Fibroblast of villous mesenchyme (primary cell): Measurements from ENCODE around the gene SAMD4B. TPM values are rescaled to one million over a fixed set of nuclear protein-coding genes. Genes with fewer than 3 reads are reported as not detected.

Source experiments
- DNase-seq: peaks from one replicate; pipeline ENCODE4 v3.0.0-alpha.2; 2010; ENCODE audit warnings: low read depth
- H3K4me3 ChIP-seq: 2 replicates; pipeline ENCODE4 v1.5.1; 2011; ENCODE audit warnings: low read depth, mild to moderate bottlenecking, low read length
- total RNA-seq: library from RNA; depleted of rRNA; stranded (reverse); fragments of >200 nt; gene quantifications from 2 replicates; pipeline ENCODE4 v1.2.3, GENCODE V29; 2012
- TF ChIP-seq, protein P1 (sequence below): IDR thresholded peaks from 2 replicates; pipeline ENCODE4 v1.5.1; 2012; ENCODE audit warnings: low read depth, mild to moderate bottlenecking, low read length; ENCODE audit not compliant: insufficient read depth

Gene SAMD4B
- total RNA-seq, 1 donor: 38.0 TPM

DNA sequence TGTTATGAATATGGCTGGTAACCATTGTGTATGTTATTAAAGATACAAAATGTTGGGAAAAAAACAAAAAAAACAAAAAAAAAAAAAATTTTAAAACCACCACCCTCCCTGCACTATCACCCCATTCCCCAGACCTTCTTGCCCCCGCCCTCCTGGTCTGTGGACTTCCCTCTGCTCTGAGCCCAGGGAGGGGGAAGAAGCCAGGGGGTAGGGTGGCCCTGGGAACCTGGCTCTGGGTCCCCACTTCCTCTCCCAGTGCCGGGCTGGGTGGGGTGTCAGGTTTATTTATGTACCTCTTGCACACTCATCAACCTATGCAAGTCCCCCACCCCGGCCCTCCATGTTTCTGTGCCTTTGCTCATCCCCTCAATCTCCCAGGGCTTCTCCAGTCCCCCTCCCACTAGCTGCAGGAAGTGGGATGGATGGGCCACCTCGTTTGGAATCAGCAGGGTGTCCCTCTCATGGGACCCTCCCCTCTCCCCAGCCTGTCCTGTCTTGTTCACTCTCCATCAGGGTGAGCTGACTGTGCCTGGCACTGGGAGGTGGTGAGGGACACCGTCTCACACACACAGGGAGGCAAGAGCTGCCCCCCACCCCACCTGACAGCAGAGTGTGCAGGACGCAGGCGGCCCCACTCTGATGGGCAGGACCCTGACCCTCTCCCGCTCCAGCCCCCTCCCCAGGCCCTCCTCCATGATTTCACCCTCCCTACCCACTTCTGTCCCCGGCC, 42.8 kb downstream of the SAMD4B start:
- TF ChIP-seq, protein P1, sequence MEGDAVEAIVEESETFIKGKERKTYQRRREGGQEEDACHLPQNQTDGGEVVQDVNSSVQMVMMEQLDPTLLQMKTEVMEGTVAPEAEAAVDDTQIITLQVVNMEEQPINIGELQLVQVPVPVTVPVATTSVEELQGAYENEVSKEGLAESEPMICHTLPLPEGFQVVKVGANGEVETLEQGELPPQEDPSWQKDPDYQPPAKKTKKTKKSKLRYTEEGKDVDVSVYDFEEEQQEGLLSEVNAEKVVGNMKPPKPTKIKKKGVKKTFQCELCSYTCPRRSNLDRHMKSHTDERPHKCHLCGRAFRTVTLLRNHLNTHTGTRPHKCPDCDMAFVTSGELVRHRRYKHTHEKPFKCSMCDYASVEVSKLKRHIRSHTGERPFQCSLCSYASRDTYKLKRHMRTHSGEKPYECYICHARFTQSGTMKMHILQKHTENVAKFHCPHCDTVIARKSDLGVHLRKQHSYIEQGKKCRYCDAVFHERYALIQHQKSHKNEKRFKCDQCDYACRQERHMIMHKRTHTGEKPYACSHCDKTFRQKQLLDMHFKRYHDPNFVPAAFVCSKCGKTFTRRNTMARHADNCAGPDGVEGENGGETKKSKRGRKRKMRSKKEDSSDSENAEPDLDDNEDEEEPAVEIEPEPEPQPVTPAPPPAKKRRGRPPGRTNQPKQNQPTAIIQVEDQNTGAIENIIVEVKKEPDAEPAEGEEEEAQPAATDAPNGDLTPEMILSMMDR: no peak
- H3K4me3 ChIP-seq: no peak overlapping the region
- DNase-seq: no peak

DNA sequence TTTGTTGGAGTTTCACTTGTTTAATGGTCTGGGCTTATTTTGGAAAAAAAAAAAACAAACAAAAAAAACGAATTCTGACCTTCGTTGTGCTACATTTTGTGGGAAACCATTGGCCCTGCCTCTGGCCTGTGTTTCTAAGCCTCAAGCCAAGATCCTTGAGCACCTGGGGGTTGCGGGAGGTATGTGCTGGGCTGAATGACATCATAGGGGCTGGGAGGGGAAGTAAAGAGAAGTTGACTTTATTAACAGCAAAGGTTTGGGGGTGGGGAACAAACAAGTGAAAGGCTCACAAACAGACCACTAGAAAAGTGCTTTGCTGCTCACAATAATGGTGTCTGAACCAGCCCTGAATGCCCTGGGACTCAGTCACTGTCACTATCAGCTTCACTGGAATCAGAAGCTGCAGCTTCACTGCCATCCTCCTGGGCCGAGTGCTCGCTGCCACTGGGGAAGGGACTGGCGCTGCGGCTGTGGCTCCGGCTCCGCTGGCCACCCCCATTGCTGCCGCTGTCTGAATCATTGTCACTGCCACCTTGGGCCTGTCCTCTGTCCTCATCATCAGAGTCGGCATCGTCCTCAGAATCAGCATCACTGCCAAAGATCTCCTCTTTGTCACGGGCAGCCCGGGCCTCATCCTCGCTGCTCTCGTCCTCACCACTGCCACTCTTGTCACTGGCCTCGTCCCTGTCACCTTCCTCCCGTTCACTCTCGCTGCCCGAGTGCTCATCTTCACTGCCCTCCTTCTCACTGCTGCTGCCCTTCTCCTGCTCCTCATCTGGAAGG, 43.6 kb downstream of the SAMD4B start:
- TF ChIP-seq, protein P1: no peak
- DNase-seq: no peak
- H3K4me3 ChIP-seq: no peak overlapping the region

DNA sequence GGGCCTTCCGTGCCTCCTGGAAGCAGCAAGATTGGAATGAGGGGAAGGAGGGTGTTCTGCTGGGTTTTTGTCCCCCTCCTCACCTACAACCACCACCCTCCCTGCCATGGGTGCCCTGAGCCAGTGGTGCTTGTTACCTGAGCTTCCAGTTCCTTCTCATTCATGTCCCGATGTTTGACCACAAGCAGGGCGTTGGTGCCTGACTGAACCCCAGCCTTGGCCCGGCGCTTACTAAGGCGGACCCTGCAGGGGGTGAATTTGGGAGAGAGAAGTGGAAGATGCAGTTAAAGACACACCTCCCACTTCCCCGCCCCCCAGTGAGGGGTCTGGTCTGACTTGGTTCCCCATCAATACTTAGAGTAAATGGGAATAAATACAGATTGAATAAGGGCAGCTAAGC, 44.3 kb downstream of the SAMD4B start:
- no peak for DNase-seq
- TF ChIP-seq, protein P1: no peak
- no peak overlapping the region for H3K4me3 ChIP-seq

DNA sequence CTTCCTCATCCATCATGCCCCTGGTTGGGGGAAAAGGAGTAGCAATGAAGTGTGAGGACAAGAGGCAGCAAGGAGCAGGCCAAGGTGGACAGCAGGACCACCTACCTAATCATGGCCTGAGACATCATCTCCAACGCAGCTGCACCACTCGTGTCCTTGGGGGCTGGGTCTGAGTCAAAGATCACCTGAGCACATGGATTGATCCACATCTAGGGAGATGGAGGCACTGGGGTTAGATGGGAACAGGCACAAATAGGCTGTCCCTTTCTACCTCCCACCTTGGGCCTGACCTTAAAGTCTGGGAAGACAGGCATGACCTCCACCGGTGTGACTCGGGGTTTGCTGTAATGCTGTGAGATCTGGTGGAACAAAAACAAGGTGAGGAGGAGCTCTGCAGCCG, 46.4 kb downstream of the SAMD4B start:
- no peak overlapping the region for H3K4me3 ChIP-seq
- TF ChIP-seq, protein P1: no peak
- no peak for DNase-seq

DNA sequence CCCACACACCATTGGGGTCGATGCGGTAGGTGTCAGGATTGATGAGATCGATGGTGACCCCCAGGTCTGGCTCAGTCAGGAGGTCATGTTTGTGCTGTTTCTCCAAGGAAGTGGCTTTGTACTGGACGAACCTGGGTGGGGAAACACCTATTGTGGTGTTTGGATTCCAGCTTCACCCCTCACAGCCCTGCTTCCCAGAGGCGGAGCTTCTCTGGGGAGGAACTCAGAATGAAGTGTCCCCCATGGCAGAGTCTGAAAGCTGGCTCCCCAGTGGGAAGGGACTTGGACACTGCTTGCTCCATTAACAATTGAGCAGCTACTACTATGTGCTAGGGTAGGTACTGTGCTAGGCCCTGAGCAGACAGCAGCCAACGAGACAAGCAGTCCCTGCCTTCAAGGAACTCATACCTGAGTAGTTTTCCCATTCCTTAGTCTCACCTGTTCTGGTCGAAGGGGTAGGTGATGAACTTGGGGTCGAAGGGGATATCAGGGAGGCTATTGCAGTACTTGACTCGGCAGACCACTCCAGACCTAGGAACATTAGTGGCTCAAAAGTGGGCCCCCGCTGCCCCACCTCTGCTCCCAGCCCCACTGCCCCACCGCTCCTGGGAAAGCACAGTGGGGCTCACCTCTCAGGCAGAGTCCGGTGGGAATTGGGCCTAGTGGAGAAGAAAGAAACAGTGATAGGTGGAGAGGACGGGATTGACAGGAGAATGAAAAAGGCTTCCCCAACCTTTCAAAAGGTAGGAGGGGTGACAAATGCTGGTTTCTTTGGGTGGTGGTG, 47.6 kb downstream of the SAMD4B start:
- H3K4me3 ChIP-seq: peak overlapping the region; percentile 78
- no peak for DNase-seq
- TF ChIP-seq, protein P1: no peak

DNA sequence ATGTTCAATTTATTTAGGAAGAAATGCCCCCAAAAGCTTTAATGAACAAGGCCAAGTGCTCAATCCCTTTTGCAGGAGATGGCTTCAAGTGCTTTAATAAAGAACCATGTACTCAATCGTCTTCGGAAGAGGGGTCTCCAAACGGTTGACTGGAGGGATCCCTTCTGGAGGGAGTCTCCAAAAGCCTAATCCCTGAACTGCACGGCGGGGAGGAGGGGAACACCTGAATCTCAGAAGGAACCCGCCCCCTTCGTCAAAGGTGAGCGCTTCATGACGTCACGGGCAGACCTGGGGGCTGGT, 48.2 kb downstream of the SAMD4B start:
- peak overlapping the region; percentile 78 for H3K4me3 ChIP-seq
- TF ChIP-seq, protein P1: no peak
- no peak for DNase-seq
